OCI-LY3 (cell line): Measurements from ENCODE around the gene SLC35D3.

Experiments used
- EZH2phosphoT487 ChIP-seq: fragments of 200-600 bp; shearing (Covaris generic); IDR thresholded peaks from 2 replicates; pipeline ENCODE4 v1.6.1; 2018; ENCODE audit warnings: antibody characterized with exemption, mixed run types, low read depth
- TF ChIP-seq, protein P1 (sequence below): fragments of 200-600, 300-600 bp; sonication (generic); IDR thresholded peaks from 2 replicates; pipeline ENCODE4 v1.5.1; 2014; ENCODE audit warnings: antibody characterized with exemption, low read length, low read depth

DNA sequence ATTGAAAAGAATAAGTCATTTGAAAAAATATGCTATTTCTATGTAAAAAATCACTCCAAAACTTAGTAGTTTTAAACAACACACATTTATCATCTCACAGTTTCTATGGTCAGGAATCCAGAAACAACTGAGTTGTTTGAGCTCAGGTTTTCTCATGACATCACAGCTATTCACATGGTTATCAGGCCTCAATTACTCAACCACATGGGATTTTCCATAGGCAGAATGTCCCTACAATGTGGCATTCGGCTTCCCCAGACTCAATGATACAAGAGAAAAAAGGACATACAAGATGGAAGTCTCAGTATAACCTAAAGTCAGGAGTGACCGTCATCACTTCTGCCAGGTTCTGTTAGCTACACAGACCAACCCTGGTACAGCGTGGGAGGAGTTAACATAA, 3.4 kb upstream of the SLC35D3 start:
- TF ChIP-seq, protein P1, sequence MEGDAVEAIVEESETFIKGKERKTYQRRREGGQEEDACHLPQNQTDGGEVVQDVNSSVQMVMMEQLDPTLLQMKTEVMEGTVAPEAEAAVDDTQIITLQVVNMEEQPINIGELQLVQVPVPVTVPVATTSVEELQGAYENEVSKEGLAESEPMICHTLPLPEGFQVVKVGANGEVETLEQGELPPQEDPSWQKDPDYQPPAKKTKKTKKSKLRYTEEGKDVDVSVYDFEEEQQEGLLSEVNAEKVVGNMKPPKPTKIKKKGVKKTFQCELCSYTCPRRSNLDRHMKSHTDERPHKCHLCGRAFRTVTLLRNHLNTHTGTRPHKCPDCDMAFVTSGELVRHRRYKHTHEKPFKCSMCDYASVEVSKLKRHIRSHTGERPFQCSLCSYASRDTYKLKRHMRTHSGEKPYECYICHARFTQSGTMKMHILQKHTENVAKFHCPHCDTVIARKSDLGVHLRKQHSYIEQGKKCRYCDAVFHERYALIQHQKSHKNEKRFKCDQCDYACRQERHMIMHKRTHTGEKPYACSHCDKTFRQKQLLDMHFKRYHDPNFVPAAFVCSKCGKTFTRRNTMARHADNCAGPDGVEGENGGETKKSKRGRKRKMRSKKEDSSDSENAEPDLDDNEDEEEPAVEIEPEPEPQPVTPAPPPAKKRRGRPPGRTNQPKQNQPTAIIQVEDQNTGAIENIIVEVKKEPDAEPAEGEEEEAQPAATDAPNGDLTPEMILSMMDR, result no peak
- TF ChIP-seq EZH2phosphoT487, result no peak
